ENCODE measurements around the gene SUN2. TPM values are rescaled to one million over a fixed set of nuclear protein-coding genes. Genes with fewer than 3 reads are reported as not detected.
A peak's percentile ranks its signal among the peaks of the same experiment; 100 is the strongest.

Gene SUN2
- total RNA-seq, 3 donors from 2014 or later (not counting 1 experiment from before 2014, with no cell fraction given) = 882 to 1,056 (median 886) TPM

DNA sequence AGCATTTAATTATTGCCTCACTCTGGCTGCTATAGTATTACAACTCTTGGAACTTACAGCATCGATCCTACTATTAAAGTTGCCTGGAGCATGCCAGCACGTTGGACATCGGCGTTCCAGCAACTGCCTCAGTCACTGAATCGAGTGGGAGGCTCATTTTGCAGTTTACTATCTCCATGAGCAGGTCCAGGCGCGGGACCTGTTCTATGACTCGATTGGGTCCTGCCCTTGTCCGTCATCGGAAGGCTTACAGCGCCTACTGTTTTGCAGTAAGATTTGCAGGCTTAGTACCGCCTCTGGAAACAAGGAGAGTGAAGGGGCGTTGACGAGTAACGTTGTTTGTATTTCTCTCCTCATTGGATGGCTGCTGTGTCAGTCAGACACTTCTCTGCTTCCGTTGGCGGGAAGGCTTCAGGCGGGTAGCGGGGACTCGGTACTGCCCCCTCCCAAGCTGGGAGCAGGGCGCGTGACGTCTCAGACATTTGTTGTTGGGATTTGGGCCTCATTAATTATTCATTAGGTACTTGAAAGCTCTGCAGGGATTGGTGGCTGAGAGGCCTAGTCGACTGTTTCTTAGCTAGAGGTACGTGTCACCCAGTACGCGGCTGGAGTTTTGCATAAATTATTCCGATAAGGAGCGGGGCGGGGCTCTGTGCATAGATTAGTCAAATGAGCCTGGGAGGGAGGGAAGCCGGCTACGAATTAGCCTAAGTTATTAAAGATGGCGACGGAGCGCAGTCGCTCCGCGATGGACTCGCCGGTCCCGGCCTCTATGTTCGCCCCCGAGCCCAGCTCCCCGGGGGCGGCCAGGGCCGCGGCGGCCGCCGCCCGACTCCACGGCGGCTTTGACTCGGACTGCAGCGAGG is 50.3 kb downstream of the SUN2 start, which contains the start of gene GTPBP1:
TSS of gene GTPBP1 (plus strand) at position 710 of the 866 bp plus-strand sequence. CDS start at position 722, 12 bp downstream.
- peak within 1 kb of the TSS; percentile 91 for H3K4me3 Mint-ChIP-seq
- H3K9me3 Mint-ChIP-seq = no peaks in the 10 kb centered on the region
- H3K27me3 Mint-ChIP-seq (ENCODE audit: low read depth in 2 of 2) = no peaks in the 10 kb centered on the region
- H3K27ac Mint-ChIP-seq = peak within 1 kb of the TSS; percentile 95 to 96
- no peak for TF ChIP-seq CTCF (IDR thresholded peaks at IDR 0.05)
- intact Hi-C loops (cut with micrococcal nuclease) = loop anchor here (1.0 to 5.0 kb wide), 4 partner anchors 49 to 523 kb away; partner anchors contain the start of genes CBY1, FAM227A and PLA2G6
- Histone ChIP-seq H3K9me3 (ENCODE audit: control insufficient read depth, insufficient read depth, low read length) (no peaks in the 10 kb centered on the region), H3K36me3 (ENCODE audit: control insufficient read depth, insufficient read depth, low read length) (peaks cover 8% of the 10 kb centered on the region), H3K27ac (ENCODE audit: low read length) (peak within 1 kb of the TSS; percentile 79), H3K4me1 (ENCODE audit: control insufficient read depth, insufficient read depth, low read length) (peaks cover 35% of the 10 kb centered on the region), H3K4me3 (ENCODE audit: low read length) (peak within 1 kb of the TSS; percentile 81), H3K27me3 (ENCODE audit: control insufficient read depth, insufficient read depth, low read length) (no peaks in the 10 kb centered on the region)
- DNase-seq (peak; percentile 90 to 100), ATAC-seq (peak; percentile 72 to 86 (median 72))
- H3K4me1 Mint-ChIP-seq = peaks cover 50 to 59% of the 10 kb centered on the region in 2 donors
- WGBS (ENCODE audit: insufficient coverage) = under 1% methylated on average over 55 of the region's 55 CpGs
- no peaks in the 10 kb centered on the region for H3K36me3 Mint-ChIP-seq

DNA sequence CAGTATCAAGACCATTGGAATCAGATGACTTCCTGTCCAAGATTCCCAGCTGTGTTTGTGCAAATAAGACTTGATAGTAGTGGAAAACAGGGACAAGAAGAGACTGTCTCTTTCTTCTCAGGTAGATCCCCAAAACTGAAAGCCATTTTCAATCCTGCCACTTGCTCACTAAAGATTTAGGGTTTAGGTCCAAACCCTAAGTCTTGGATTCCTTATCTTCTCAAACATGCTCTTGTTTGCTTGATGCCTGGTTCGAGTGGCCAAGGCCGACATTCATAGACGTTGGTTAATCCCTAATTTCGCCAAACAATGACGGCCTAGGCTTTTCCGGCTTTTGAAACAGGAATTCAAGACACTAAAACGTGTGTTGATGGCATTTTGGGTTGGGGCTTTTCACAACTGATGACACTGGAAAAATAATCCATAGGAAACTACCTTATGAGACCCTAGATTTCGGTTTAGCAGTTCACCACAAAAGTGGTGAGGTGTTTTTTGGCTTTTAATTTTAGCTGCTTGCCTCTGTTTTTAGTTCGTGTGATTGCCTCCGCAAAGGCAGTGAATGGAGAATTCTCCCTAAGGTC is 51.1 kb downstream of the SUN2 start:
- H3K4me3 Mint-ChIP-seq = peak overlapping the region; percentile 81
- Histone ChIP-seq H3K27me3 (ENCODE audit: control insufficient read depth, insufficient read depth, low read length) (no peaks in the 10 kb centered on the region), H3K9me3 (ENCODE audit: control insufficient read depth, insufficient read depth, low read length) (no peaks in the 10 kb centered on the region), H3K4me1 (ENCODE audit: control insufficient read depth, insufficient read depth, low read length) (peaks cover 40% of the 10 kb centered on the region), H3K4me3 (ENCODE audit: low read length) (peak overlapping the region; percentile 23), H3K27ac (ENCODE audit: low read length) (peak overlapping the region; percentile 71), H3K36me3 (ENCODE audit: control insufficient read depth, insufficient read depth, low read length) (peaks cover 4% of the 10 kb centered on the region)
- intact Hi-C loops (cut with micrococcal nuclease) = loop anchor here (1.0 to 5.0 kb wide), 4 partner anchors 48 to 522 kb away; partner anchors contain the start of genes CBY1, FAM227A and PLA2G6
- H3K27ac Mint-ChIP-seq = peak overlapping the region; percentile 95 to 96
- ATAC-seq (no peak), DNase-seq (no peak)
- H3K4me1 Mint-ChIP-seq = peaks cover 52 to 62% of the 10 kb centered on the region in 2 donors
- no peaks in the 10 kb centered on the region for H3K9me3 Mint-ChIP-seq
- H3K36me3 Mint-ChIP-seq = no peaks in the 10 kb centered on the region
- TF ChIP-seq CTCF (IDR thresholded peaks at IDR 0.05) = no peak
- no peaks in the 10 kb centered on the region for H3K27me3 Mint-ChIP-seq (ENCODE audit: low read depth in 2 of 2)
- 29% methylated on average over 10 of the region's 10 CpGs for WGBS (ENCODE audit: insufficient coverage)

- H3K36me3 Mint-ChIP-seq = peaks cover 6% of the 10 kb centered on the region
- ATAC-seq (peak; percentile 46 to 71 (median 55)), DNase-seq (peak; percentile 100)
- H3K9me3 ChIP-seq (ENCODE audit: control insufficient read depth, insufficient read depth, low read length) = no peaks in the 10 kb centered on the region
- H3K27me3 ChIP-seq (ENCODE audit: control insufficient read depth, insufficient read depth, low read length) = no peaks in the 10 kb centered on the region
- peak within 1 kb of the TSS; percentile 66 for H3K4me3 ChIP-seq (ENCODE audit: low read length)
- H3K27me3 Mint-ChIP-seq (ENCODE audit: low read depth in 2 of 2) = no peaks in the 10 kb centered on the region
- H3K36me3 ChIP-seq (ENCODE audit: control insufficient read depth, insufficient read depth, low read length) = no peaks in the 10 kb centered on the region
- intact Hi-C loops (cut with micrococcal nuclease) = loop anchor here (2.0 kb wide), 1 partner anchor 20 kb away; the partner anchor contains the start of gene TOMM22
- H3K9me3 Mint-ChIP-seq = no peaks in the 10 kb centered on the region
- under 1% methylated on average over 94 of the region's 94 CpGs for WGBS (ENCODE audit: insufficient coverage)
- peaks cover 43% of the 10 kb centered on the region for H3K4me1 ChIP-seq (ENCODE audit: control insufficient read depth, insufficient read depth, low read length)
- peaks cover 51 to 64% of the 10 kb centered on the region in 2 donors for H3K4me1 Mint-ChIP-seq
- peak within 1 kb of the TSS; percentile 97 for H3K27ac Mint-ChIP-seq
- peak within 1 kb of the TSS; percentile 92 for H3K4me3 Mint-ChIP-seq
- no peak for TF ChIP-seq CTCF (IDR thresholded peaks at IDR 0.05)
- H3K27ac ChIP-seq (ENCODE audit: low read length) = peak within 1 kb of the TSS; percentile 90
These were observed 54.8 kb downstream of the SUN2 start, which contains the start of gene JOSD1 for GRCh38 chr22:38700789-38701628. Gene JOSD1, minus strand, starts transcription at chr22:38700943. Its CDS starts 956 bp downstream, at chr22:38699987.

Data from natural killer cell (primary cell).